Esophagus muscularis mucosa (tissue), 4 donors: Measurements from ENCODE around the gene CHAT. TPM values are rescaled to one million over a fixed set of nuclear protein-coding genes. Genes with fewer than 3 reads are reported as not detected.

Experiments used
- DNase-seq: peaks from one replicate; pipeline ENCODE4 v3.0.0-alpha.2; 2017; ENCODE audit errors: extremely low spot score
- H3K27ac ChIP-seq, 4 donors: fragments of 200-600 bp; sonication (generic); replicated peaks in 1 of 4; 1 replicate in 3 of 4; 2 replicates in 1 of 4; pipeline ENCODE4 v1.5.1; 2016 to 2019; ENCODE audit warnings: mild to moderate bottlenecking in 1 of 4
- H3K27me3 ChIP-seq, 4 donors: fragments of 200-600 bp; sonication (generic); one replicate each; pipeline versions ENCODE4 v1.5.1 to v1.6.0; 2016 to 2019
- H3K36me3 ChIP-seq, 4 donors: fragments of 200-600 bp; sonication (generic); one replicate each; pipeline ENCODE4 v1.5.1; 2016 to 2019
- H3K4me1 ChIP-seq, 4 donors: fragments of 200-600 bp; sonication (generic); one replicate each; pipeline ENCODE4 v1.5.1; 2016 to 2019
- H3K4me3 ChIP-seq, 4 donors: fragments of 200-600 bp; sonication (generic); 1 replicate in 2 of 4; 2 replicates in 2 of 4; pipeline ENCODE4 v1.5.1; 2016 to 2019; ENCODE audit warnings: mild to moderate bottlenecking in 4 of 4, moderate library complexity in 1 of 4
- H3K9me3 ChIP-seq, 4 donors: fragments of 200-600 bp; sonication (generic); 1 replicate in 3 of 4; 2 replicates in 1 of 4; pipeline ENCODE4 v1.5.1; 2016 to 2019
- EP300 ChIP-seq: sonication (generic); formaldehyde crosslinking; IDR thresholded peaks from one replicate; pipeline ENCODE4 v1.6.1; 2017; ENCODE audit warnings: antibody characterized with exemption
- POLR2A ChIP-seq: fragments of 450-650 bp; IDR thresholded peaks from one replicate; pipeline ENCODE4 v1.6.1; 2017; ENCODE audit warnings: antibody characterized with exemption, moderate library complexity, mild to moderate bottlenecking, low read depth
- POLR2AphosphoS5 ChIP-seq, 2 donors: sonication (generic); formaldehyde crosslinking; IDR thresholded peaks; one replicate each; pipeline ENCODE4 v1.6.1; 2017; ENCODE audit warnings: antibody characterized with exemption in 2 of 2
- WGBS: methylation state at CpG from one replicate; pipeline ENCODE4 v1.1.5; 2018; 5-methylcytosine and 5-hydroxymethylcytosine counted together
- intact Hi-C: fragments of 100-400 bp; cut with DNase I; formaldehyde crosslinking; loops from one replicate; pipeline ENCODE4 v1.15.1; 2023
- total RNA-seq, 4 donors: library from RNA; depleted of rRNA; stranded (reverse); fragments of >200 nt; gene quantifications; one replicate each; pipeline versions ENCODE4 v1.1.0 to v1.2.1, GENCODE V29; 2016
- TF ChIP-seq, protein P1 (sequence below), 3 experiments: fragments of 200-600 bp in 2 of 3; fragments of 450-650 bp in 1 of 3; sonication (generic) in 2 of 3; IDR thresholded peaks; one replicate each; pipeline ENCODE4 v1.5.1; 2017 to 2019; ENCODE audit warnings: antibody characterized with exemption in 3 of 3, mild to moderate bottlenecking in 2 of 3, moderate library complexity in 1 of 3

The CHAT gene
- total RNA-seq, 4 donors from 2014 or later: 0.17 TPM; not detected in 3

DNA sequence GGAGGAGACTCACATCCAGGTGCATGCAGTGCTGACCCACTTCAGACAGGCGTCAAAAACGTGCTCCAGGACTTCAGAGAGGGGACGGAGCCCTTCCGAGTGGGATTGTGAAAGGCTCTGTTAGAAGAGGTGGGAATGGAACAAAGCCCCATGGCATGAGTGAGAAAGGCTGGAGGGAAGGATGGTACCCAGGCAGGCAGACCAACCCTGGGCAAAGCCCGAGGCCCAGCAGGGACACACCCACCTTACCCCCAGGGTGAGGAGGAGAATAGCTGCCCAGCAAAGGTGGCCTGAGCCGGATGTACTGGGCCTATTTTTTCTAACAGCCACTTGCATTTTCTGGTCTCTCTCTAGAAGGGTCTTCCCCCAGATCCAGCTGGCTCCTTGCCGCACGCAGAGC, 14.8 kb downstream of the CHAT start:
- H3K27ac ChIP-seq: no peak overlapping the region
- intact Hi-C loops: no loop called here
- WGBS: 82% methylated on average over 8 of the region's 8 CpGs
- no peaks in the 10 kb centered on the region for H3K36me3 ChIP-seq
- DNase-seq: no peak
- TF ChIP-seq, protein P1, sequence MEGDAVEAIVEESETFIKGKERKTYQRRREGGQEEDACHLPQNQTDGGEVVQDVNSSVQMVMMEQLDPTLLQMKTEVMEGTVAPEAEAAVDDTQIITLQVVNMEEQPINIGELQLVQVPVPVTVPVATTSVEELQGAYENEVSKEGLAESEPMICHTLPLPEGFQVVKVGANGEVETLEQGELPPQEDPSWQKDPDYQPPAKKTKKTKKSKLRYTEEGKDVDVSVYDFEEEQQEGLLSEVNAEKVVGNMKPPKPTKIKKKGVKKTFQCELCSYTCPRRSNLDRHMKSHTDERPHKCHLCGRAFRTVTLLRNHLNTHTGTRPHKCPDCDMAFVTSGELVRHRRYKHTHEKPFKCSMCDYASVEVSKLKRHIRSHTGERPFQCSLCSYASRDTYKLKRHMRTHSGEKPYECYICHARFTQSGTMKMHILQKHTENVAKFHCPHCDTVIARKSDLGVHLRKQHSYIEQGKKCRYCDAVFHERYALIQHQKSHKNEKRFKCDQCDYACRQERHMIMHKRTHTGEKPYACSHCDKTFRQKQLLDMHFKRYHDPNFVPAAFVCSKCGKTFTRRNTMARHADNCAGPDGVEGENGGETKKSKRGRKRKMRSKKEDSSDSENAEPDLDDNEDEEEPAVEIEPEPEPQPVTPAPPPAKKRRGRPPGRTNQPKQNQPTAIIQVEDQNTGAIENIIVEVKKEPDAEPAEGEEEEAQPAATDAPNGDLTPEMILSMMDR (IDR thresholded peaks at IDR 0.05): no peak
- no peak for TF ChIP-seq POLR2A
- H3K4me3 ChIP-seq: no peak overlapping the region
- H3K27me3 ChIP-seq: peaks cover 0 to 21% (median 0%) of the 10 kb centered on the region in 4 donors
- H3K4me1 ChIP-seq: no peaks in the 10 kb centered on the region
- H3K9me3 ChIP-seq: no peaks in the 10 kb centered on the region

DNA sequence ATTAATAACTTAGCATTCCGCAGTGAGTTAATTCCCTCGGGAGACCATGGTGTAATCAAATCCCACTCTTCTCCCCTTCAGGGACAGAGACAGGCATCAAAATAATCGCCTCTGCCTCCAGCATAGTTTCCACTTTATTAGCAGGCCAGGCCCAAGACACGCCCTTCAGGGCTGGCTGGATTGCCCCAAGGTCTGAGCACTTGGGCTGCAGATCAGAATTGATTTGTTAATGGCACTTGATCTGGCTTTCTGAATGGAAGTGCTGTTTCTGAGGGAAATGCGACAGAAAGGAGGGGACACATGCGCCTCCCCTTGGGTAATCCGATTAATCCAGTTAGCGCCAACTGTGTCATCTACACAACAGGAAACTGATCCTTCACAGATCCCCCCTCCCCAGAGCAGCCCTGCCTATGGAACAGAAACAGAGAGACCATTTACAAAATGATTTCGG, 15.6 kb downstream of the CHAT start:
- H3K27ac ChIP-seq: no peak overlapping the region
- intact Hi-C loops: no loop called here
- H3K27me3 ChIP-seq: peaks cover 0 to 14% (median 0%) of the 10 kb centered on the region in 4 donors
- H3K4me3 ChIP-seq: no peak overlapping the region
- no peak for DNase-seq
- no peaks in the 10 kb centered on the region for H3K36me3 ChIP-seq
- H3K4me1 ChIP-seq: no peaks in the 10 kb centered on the region
- H3K9me3 ChIP-seq: no peaks in the 10 kb centered on the region
- TF ChIP-seq POLR2AphosphoS5 (IDR thresholded peaks at IDR 0.05) (no peak), EP300 (no peak), POLR2A (no peak)
- TF ChIP-seq, protein P1 (IDR thresholded peaks at IDR 0.05): no peak
- WGBS: 77% methylated on average over 9 of the region's 9 CpGs

DNA sequence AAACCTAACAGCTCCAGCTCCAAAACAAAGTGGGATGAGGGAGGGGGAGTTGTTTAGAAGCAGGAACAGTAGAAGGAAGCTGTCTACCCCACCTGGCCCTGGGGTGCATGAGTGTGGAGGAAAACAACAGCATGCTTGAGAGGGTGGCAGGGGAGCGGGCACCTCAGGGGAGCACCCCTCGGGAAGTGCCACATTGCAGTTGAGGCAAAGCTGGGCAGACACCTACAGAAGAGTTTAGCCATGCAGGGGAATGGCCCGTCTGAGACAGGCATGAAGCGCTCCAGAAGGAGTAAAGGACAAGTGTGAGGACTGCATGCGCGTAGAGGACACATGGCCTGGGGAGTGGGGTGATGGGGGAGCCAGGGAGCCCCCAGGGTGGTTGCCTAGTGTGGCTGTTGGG, 18.1 kb downstream of the CHAT start:
- intact Hi-C loops: no loop called here
- DNase-seq: no peak

DNA sequence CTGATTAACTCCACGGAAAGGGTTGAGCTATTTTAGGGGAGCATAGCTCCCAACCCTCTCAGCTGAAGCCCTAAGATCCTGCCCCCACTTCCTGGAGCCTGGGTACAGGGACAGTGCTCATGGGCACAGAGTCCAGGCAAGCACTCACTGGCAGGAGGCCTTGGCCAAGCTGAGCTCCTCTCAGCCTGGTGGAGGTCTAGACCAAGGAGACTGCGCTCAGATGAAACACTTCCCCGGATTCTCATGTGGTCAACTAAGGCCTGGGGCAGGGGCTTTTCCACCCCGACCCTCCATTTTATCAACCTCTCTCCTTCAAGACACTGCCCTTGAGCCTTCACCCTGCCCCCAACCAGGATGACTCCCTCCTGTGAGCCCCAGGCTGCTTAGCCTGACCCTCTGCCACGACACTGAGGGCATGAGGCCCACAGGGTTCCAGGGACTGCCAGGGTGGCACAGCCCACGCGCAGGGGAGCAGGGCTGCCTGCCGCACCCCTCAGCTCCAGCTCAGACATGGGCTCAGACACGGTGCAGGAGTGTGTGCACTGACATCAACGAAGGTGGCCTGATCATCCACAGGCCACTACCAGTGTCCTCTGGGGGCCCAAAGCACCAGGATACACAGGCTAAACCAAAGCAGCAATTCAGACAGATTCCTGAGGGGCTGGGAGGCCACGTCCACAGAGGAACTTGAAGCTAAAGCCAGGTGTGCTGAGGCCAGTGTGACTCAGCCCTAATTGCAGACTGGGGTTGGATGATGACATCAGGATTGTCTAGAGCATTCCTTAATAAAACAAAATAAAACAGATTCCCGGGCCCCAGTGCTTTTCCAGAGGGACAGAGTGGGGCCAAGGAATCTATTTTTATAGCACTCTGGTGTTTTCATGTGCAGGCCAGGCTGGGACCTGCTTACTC, 18.8 kb downstream of the CHAT start:
- no peak for DNase-seq
- intact Hi-C loops: no loop called here
- H3K9me3 ChIP-seq: no peaks in the 10 kb centered on the region
- no peak overlapping the region for H3K27ac ChIP-seq
- H3K4me3 ChIP-seq: no peak overlapping the region
- 47% methylated on average over 9 of the region's 12 CpGs for WGBS
- H3K36me3 ChIP-seq: no peaks in the 10 kb centered on the region
- no peaks in the 10 kb centered on the region for H3K4me1 ChIP-seq
- TF ChIP-seq POLR2A (no peak), POLR2AphosphoS5 (IDR thresholded peaks at IDR 0.05) (no peak), EP300 (no peak)
- TF ChIP-seq, protein P1 (IDR thresholded peaks at IDR 0.05): no peak
- H3K27me3 ChIP-seq: peaks cover 0 to 14% (median 0%) of the 10 kb centered on the region in 4 donors

More for the DNA sequence above, 18.1 kb downstream of the CHAT start:
- TF ChIP-seq POLR2A: no peak
- TF ChIP-seq EP300: no peak
- TF ChIP-seq POLR2AphosphoS5 (IDR thresholded peaks at IDR 0.05): no peak
- TF ChIP-seq, protein P1 (IDR thresholded peaks at IDR 0.05): no peak
- Histone ChIP-seq H3K4me3 (no peak overlapping the region), H3K27me3 (peaks cover 0 to 14% (median 0%) of the 10 kb centered on the region in 4 donors), H3K36me3 (no peaks in the 10 kb centered on the region), H3K4me1 (no peaks in the 10 kb centered on the region), H3K27ac (no peak overlapping the region), H3K9me3 (no peaks in the 10 kb centered on the region)
- WGBS: 90% methylated on average over 6 of the region's 6 CpGs
